Measurements from ENCODE around the gene STON1.
"Not testable (repeated sequence)": the region's sequence is repeated elsewhere in the genome, so short reads cannot be mapped to it uniquely, and the experiment has no call there.

Gene STON1

GRCh38 chr2:48549972-48550371 lies 20.0 kb downstream of the STON1 start:
- DNase-seq = no peak
- H3K36me3 ChIP-seq (replicated peaks) = no peaks in the 10 kb centered on the region
- TF ChIP-seq CTCF (IDR thresholded peaks at IDR 0.05; ENCODE audit: low read depth, low read length, missing control alignments) = no peak
- H3K27ac ChIP-seq = no peak overlapping the region
- H3K4me3 ChIP-seq (ENCODE audit: low read depth, low read length) = no peak overlapping the region
- no peaks in the 10 kb centered on the region for H3K27me3 ChIP-seq (replicated peaks)
- in situ Hi-C loops (cut with HindIII; ENCODE audit: low pct_ligation_motif_present, low sequenced_read_pairs) = no loop called here

GRCh38 chr2:48551548-48551947 lies 21.6 kb downstream of the STON1 start:
- no peak overlapping the region for H3K27ac ChIP-seq
- no peaks in the 10 kb centered on the region for H3K27me3 ChIP-seq (replicated peaks)
- in situ Hi-C loops (cut with HindIII; ENCODE audit: low pct_ligation_motif_present, low sequenced_read_pairs) = no loop called here
- no peaks in the 10 kb centered on the region for H3K36me3 ChIP-seq (replicated peaks)
- H3K4me3 ChIP-seq (ENCODE audit: low read depth, low read length) = no peak overlapping the region
- TF ChIP-seq CTCF (IDR thresholded peaks at IDR 0.05; ENCODE audit: low read depth, low read length, missing control alignments) = no peak
- no peak for DNase-seq

- H3K4me3 ChIP-seq (ENCODE audit: low read depth, low read length); H3K27ac ChIP-seq; DNase-seq; H3K27me3 ChIP-seq (replicated peaks); in situ Hi-C loops (cut with HindIII; ENCODE audit: low pct_ligation_motif_present, low sequenced_read_pairs); H3K36me3 ChIP-seq (replicated peaks): not testable (repeated sequence)
Observed at GRCh38 chr2:48555071-48555470, 25.1 kb downstream of the STON1 start.

GRCh38 chr2:48558456-48558855 lies 28.5 kb downstream of the STON1 start:
- Histone ChIP-seq H3K27ac (no peak overlapping the region), H3K36me3 (replicated peaks) (no peaks in the 10 kb centered on the region), H3K27me3 (replicated peaks) (no peaks in the 10 kb centered on the region), H3K4me3 (ENCODE audit: low read depth, low read length) (no peak overlapping the region)
- in situ Hi-C loops (cut with HindIII; ENCODE audit: low pct_ligation_motif_present, low sequenced_read_pairs) = no loop called here
- no peak for TF ChIP-seq CTCF (IDR thresholded peaks at IDR 0.05; ENCODE audit: low read depth, low read length, missing control alignments)
- no peak for DNase-seq

GRCh38 chr2:48560546-48561209 lies 30.7 kb downstream of the STON1 start:
- in situ Hi-C loops (cut with HindIII; ENCODE audit: low pct_ligation_motif_present, low sequenced_read_pairs) = no loop called here
- no peaks in the 10 kb centered on the region for H3K27me3 ChIP-seq (replicated peaks)

GRCh38 chr2:48562281-48562680 lies 32.3 kb downstream of the STON1 start:
- H3K27ac ChIP-seq = no peak overlapping the region
- in situ Hi-C loops (cut with HindIII; ENCODE audit: low pct_ligation_motif_present, low sequenced_read_pairs) = no loop called here
- H3K4me3 ChIP-seq (ENCODE audit: low read depth, low read length) = no peak overlapping the region
- no peaks in the 10 kb centered on the region for H3K27me3 ChIP-seq (replicated peaks)
- no peak for TF ChIP-seq CTCF (IDR thresholded peaks at IDR 0.05; ENCODE audit: low read depth, low read length, missing control alignments)
- H3K36me3 ChIP-seq (replicated peaks) = no peaks in the 10 kb centered on the region
- no peak for DNase-seq

More at GRCh38 chr2:48560546-48561209, 30.7 kb downstream of the STON1 start:
- TF ChIP-seq CTCF (IDR thresholded peaks at IDR 0.05; ENCODE audit: low read depth, low read length, missing control alignments) = no peak
- no peak overlapping the region for H3K4me3 ChIP-seq (ENCODE audit: low read depth, low read length)
- no peaks in the 10 kb centered on the region for H3K36me3 ChIP-seq (replicated peaks)
- H3K27ac ChIP-seq = no peak overlapping the region
- no peak for DNase-seq
